Hippocampal formation (tissue), 2 donors: ENCODE data around the gene DYRK1B.
A peak's percentile ranks its signal among the peaks of the same experiment; 100 is the strongest.
"Not testable (repeated sequence)": the region's sequence is repeated elsewhere in the genome, so short reads cannot be mapped to it uniquely, and the experiment has no call there.

ENCODE experiments used
- DNase-seq, 2 donors: peaks; one replicate each; lab custom pipeline; 2025; lab: John Stamatoyannopoulos, UW

Gene DYRK1B

GRCh38 chr19:39833464-39834286, at the start of gene DYRK1B:
TSS of gene DYRK1B (minus strand) at chr19:39834162. CDS start at chr19:39831867, 2,295 bp downstream.
- DNase-seq: peak; percentile 90 to 93

GRCh38 chr19:39882645-39883044, 48.7 kb upstream of the DYRK1B start:
- not testable (repeated sequence) for DNase-seq

GRCh38 chr19:39881495-39882110, 47.6 kb upstream of the DYRK1B start:
- DNase-seq: not testable (repeated sequence)

GRCh38 chr19:39880241-39880640, 46.3 kb upstream of the DYRK1B start:
- not testable (repeated sequence) for DNase-seq

GRCh38 chr19:39879796-39880195, 45.8 kb upstream of the DYRK1B start:
- DNase-seq: not testable (repeated sequence)

- DNase-seq: not testable (repeated sequence)
These were observed 44.9 kb upstream of the DYRK1B start for GRCh38 chr19:39878866-39879265.

- no peak for DNase-seq
These were observed 44.4 kb upstream of the DYRK1B start for GRCh38 chr19:39878398-39878797.

GRCh38 chr19:39877982-39878381, 44.0 kb upstream of the DYRK1B start:
- DNase-seq: not testable (repeated sequence)

GRCh38 chr19:39877488-39877887, 43.5 kb upstream of the DYRK1B start:
- DNase-seq: not testable (repeated sequence)

GRCh38 chr19:39876486-39876885, 42.5 kb upstream of the DYRK1B start:
- not testable (repeated sequence) for DNase-seq

- not testable (repeated sequence) for DNase-seq
These were observed 41.5 kb upstream of the DYRK1B start for GRCh38 chr19:39875401-39875864.

GRCh38 chr19:39874404-39874803, 40.4 kb upstream of the DYRK1B start:
- no peak for DNase-seq

GRCh38 chr19:39873385-39873784, 39.4 kb upstream of the DYRK1B start:
- no peak for DNase-seq

GRCh38 chr19:39871886-39872866, 38.2 kb upstream of the DYRK1B start:
- DNase-seq: no peak

GRCh38 chr19:39871362-39871761, 37.4 kb upstream of the DYRK1B start:
- no peak for DNase-seq

- DNase-seq: no peak
These were observed 36.4 kb upstream of the DYRK1B start for GRCh38 chr19:39870171-39870971.

- DNase-seq: no peak
These were observed 34.0 kb upstream of the DYRK1B start for GRCh38 chr19:39867952-39868351.

- DNase-seq: no peak
These were observed 33.2 kb upstream of the DYRK1B start for GRCh38 chr19:39867133-39867532.

- DNase-seq: no peak
These were observed 32.0 kb upstream of the DYRK1B start for GRCh38 chr19:39865953-39866352.

- DNase-seq: no peak
These were observed 31.2 kb upstream of the DYRK1B start for GRCh38 chr19:39865186-39865585.

- DNase-seq: no peak
These were observed 30.2 kb upstream of the DYRK1B start for GRCh38 chr19:39864118-39864517.
